H9 (cell line): ENCODE results near the gene FGF22. TPM values are rescaled to one million over a fixed set of nuclear protein-coding genes. Genes with fewer than 3 reads are reported as not detected.
"Not testable (repeated sequence)": the region's sequence is repeated elsewhere in the genome, so short reads cannot be mapped to it uniquely, and the experiment has no call there.

Source experiments
- DNase-seq: peaks from one replicate; pipeline ENCODE4 v3.0.0-alpha.2; 2017
- H2AFZ ChIP-seq: one replicate; pipeline ENCODE4 v1.6.1; 2013; ENCODE audit warnings: mild to moderate bottlenecking, low read length, control low read depth, moderate library complexity
- H2AK5ac ChIP-seq: 2 replicates; pipeline ENCODE4 v1.6.1; 2013; ENCODE audit warnings: low read length, control low read depth, mixed read lengths; ENCODE audit not compliant: insufficient read length
- H2BK120ac ChIP-seq: one replicate; pipeline ENCODE4 v1.6.1; 2013; ENCODE audit warnings: low read depth, mild to moderate bottlenecking, low read length, control low read depth, inconsistent platforms; ENCODE audit not compliant: poor library complexity, severe bottlenecking
- H2BK12ac ChIP-seq: 2 replicates; pipeline ENCODE4 v1.6.1; 2013; ENCODE audit warnings: low read length, control low read depth, mixed read lengths, low read depth; ENCODE audit not compliant: insufficient read length
- H2BK15ac ChIP-seq: 2 replicates; pipeline ENCODE4 v1.6.1; 2013; ENCODE audit warnings: low read depth, low read length, control low read depth
- H2BK20ac ChIP-seq: one replicate; pipeline ENCODE4 v1.6.1; 2013; ENCODE audit warnings: low read depth, mild to moderate bottlenecking, low read length, control low read depth, inconsistent platforms; ENCODE audit not compliant: poor library complexity, severe bottlenecking
- H2BK5ac ChIP-seq: 2 replicates; pipeline ENCODE4 v1.6.1; 2013; ENCODE audit warnings: low read length, control low read depth, mixed read lengths; ENCODE audit not compliant: insufficient read length
- H3K14ac ChIP-seq: 2 replicates; pipeline ENCODE4 v1.6.1; 2013; ENCODE audit warnings: low read length, control low read depth; ENCODE audit not compliant: insufficient read depth
- H3K18ac ChIP-seq: 2 replicates; pipeline ENCODE4 v1.6.1; 2013; ENCODE audit warnings: low read depth, mild to moderate bottlenecking, mixed read lengths, low read length, control low read depth; ENCODE audit not compliant: insufficient read length
- H3K23ac ChIP-seq: 2 replicates; pipeline ENCODE4 v1.6.1; 2013; ENCODE audit warnings: low read length, control low read depth, mixed read lengths, low read depth; ENCODE audit not compliant: insufficient read length
- H3K23me2 ChIP-seq: 2 replicates; pipeline ENCODE4 v1.6.1; 2013; ENCODE audit warnings: low read depth, mild to moderate bottlenecking, mixed read lengths, low read length, control low read depth; ENCODE audit not compliant: insufficient read length, poor library complexity, severe bottlenecking
- H3K27ac ChIP-seq: 2 replicates; pipeline ENCODE4 v1.5.1; 2013; ENCODE audit warnings: low read length, control low read depth, mixed read lengths, low read depth; ENCODE audit not compliant: insufficient read length
- H3K27me3 ChIP-seq: 2 replicates; pipeline ENCODE4 v1.6.1; 2013; ENCODE audit warnings: low read length, control low read depth, inconsistent platforms; ENCODE audit not compliant: insufficient read depth
- H3K4ac ChIP-seq: 2 replicates; pipeline ENCODE4 v1.6.1; 2013; ENCODE audit warnings: low read depth, mild to moderate bottlenecking, control low read depth, inconsistent platforms, low read length, moderate library complexity
- H3K4me1 ChIP-seq: 2 replicates; pipeline ENCODE4 v1.6.1; 2013; ENCODE audit warnings: low read length, control low read depth, inconsistent platforms; ENCODE audit not compliant: insufficient read depth
- H3K4me2 ChIP-seq: 2 replicates; pipeline ENCODE4 v1.6.1; 2013; ENCODE audit warnings: low read length, control low read depth, mixed read lengths; ENCODE audit not compliant: insufficient read length, insufficient read depth
- H3K56ac ChIP-seq: 2 replicates; pipeline ENCODE4 v1.6.1; 2013; ENCODE audit warnings: low read depth, mild to moderate bottlenecking, mixed read lengths, low read length, control low read depth; ENCODE audit not compliant: insufficient read length
- H3K79me1 ChIP-seq: 2 replicates; pipeline ENCODE4 v1.6.1; 2013; ENCODE audit warnings: low read depth, mild to moderate bottlenecking, moderate library complexity, low read length, control low read depth, inconsistent platforms; ENCODE audit not compliant: insufficient read depth, poor library complexity, severe bottlenecking
- H3K79me2 ChIP-seq: 2 replicates; pipeline ENCODE4 v1.6.1; 2013; ENCODE audit warnings: low read length, control low read depth, inconsistent platforms; ENCODE audit not compliant: insufficient read depth
- H3K9ac ChIP-seq: 2 replicates; pipeline ENCODE4 v1.6.1; 2013; ENCODE audit warnings: low read length, control low read depth, mixed read lengths; ENCODE audit not compliant: insufficient read length; ENCODE audit errors: extremely low read depth
- H3K9me3 ChIP-seq: one replicate; pipeline ENCODE4 v1.6.1; 2013; ENCODE audit warnings: low read depth, low read length, inconsistent platforms; ENCODE audit not compliant: control insufficient read depth
- H3T11ph ChIP-seq: one replicate; pipeline ENCODE4 v1.6.1; 2013; ENCODE audit warnings: mild to moderate bottlenecking, low read length, control low read depth, inconsistent platforms
- H4K20me1 ChIP-seq: one replicate; pipeline ENCODE4 v1.6.1; 2013; ENCODE audit not compliant: control insufficient read depth, insufficient read length, insufficient read depth
- H4K5ac ChIP-seq: 2 replicates; pipeline ENCODE4 v1.6.1; 2013; ENCODE audit warnings: low read depth, mild to moderate bottlenecking, mixed read lengths, low read length, control low read depth; ENCODE audit not compliant: insufficient read length
- H4K8ac ChIP-seq: replicated peaks from 2 replicates; pipeline ENCODE4 v1.6.1; 2013; ENCODE audit warnings: low read length, control low read depth, mixed read lengths, low read depth; ENCODE audit not compliant: insufficient read length
- H4K91ac ChIP-seq: 2 replicates; pipeline ENCODE4 v1.6.1; 2013; ENCODE audit warnings: low read depth, mild to moderate bottlenecking, moderate library complexity, mixed read lengths, low read length, control low read depth; ENCODE audit not compliant: insufficient read length
- H3K27ac Mint-ChIP-seq, 3 experiments: 2 replicates in 2 of 3; 3 replicates in 1 of 3; pipeline ENCODE4 v1.8.0; 2020 to 2021; ENCODE audit warnings: mixed read lengths in 3 of 3, mild to moderate bottlenecking in 1 of 3, moderate library complexity in 1 of 3
- H3K27me3 Mint-ChIP-seq: 2 replicates; pipeline ENCODE4 v1.8.0; 2021; ENCODE audit warnings: low read depth, mild to moderate bottlenecking, moderate library complexity, mixed read lengths
- H3K36me3 Mint-ChIP-seq, 3 experiments: 2 replicates in 2 of 3; 3 replicates in 1 of 3; pipeline ENCODE4 v1.8.0; 2020 to 2021; ENCODE audit warnings: low read depth in 3 of 3, mixed read lengths in 3 of 3; ENCODE audit not compliant: insufficient read depth in 1 of 3
- H3K4me1 Mint-ChIP-seq, 2 experiments: 2 replicates each; pipeline ENCODE4 v1.8.0; 2020; ENCODE audit warnings: mixed read lengths in 2 of 2
- H3K4me3 Mint-ChIP-seq, 2 experiments: 2 replicates in 1 of 2; 3 replicates in 1 of 2; pipeline ENCODE4 v1.8.0; 2020 to 2021; ENCODE audit warnings: mild to moderate bottlenecking in 2 of 2, mixed read lengths in 2 of 2, moderate library complexity in 1 of 2
- H3K9me3 Mint-ChIP-seq, 2 experiments: 2 replicates in 1 of 2; 3 replicates in 1 of 2; pipeline ENCODE4 v1.8.0; 2020; ENCODE audit warnings: mild to moderate bottlenecking in 2 of 2, mixed read lengths in 2 of 2, moderate library complexity in 1 of 2
- WGBS: extraction: QIAGEN DNeasy Blood & Tissue Kit; methylation state at CpG from one replicate; pipeline ENCODE4 v1.1.7; 2013; ENCODE audit warnings: missing lambda C conversion rate, low lambda C conversion rate, mixed read lengths; ENCODE audit not compliant: insufficient read length; ENCODE audit errors: extremely low coverage; 5-methylcytosine and 5-hydroxymethylcytosine counted together
- total RNA-seq: library from RNA; stranded (reverse); gene quantifications from 2 replicates; pipeline ENCODE4 v1.2.1, GENCODE V29; 2021

Gene FGF22
- total RNA-seq, 1 experiment from 2014 or later, result 0.72 TPM

- H3K4me1 Mint-ChIP-seq, H4K8ac ChIP-seq, H3K18ac ChIP-seq, H3K4me3 Mint-ChIP-seq, H3T11ph ChIP-seq, H3K4ac ChIP-seq, H4K5ac ChIP-seq, H2BK120ac ChIP-seq, H2BK5ac ChIP-seq, H4K91ac ChIP-seq, H3K4me2 ChIP-seq, H3K23ac ChIP-seq, H3K4me1 ChIP-seq, H3K9me3 ChIP-seq, H2BK15ac ChIP-seq, H2BK20ac ChIP-seq, H3K56ac ChIP-seq, H3K23me2 ChIP-seq, H3K27ac ChIP-seq, H3K27ac Mint-ChIP-seq, H3K9ac ChIP-seq, H3K79me2 ChIP-seq, DNase-seq, H4K20me1 ChIP-seq, H2BK12ac ChIP-seq, H3K27me3 ChIP-seq, H2AFZ ChIP-seq, H3K36me3 Mint-ChIP-seq, H3K79me1 ChIP-seq, H2AK5ac ChIP-seq, H3K14ac ChIP-seq: not testable (repeated sequence)
- peaks cover 46% of the 10 kb centered on the region for H3K27me3 Mint-ChIP-seq
- H3K9me3 Mint-ChIP-seq, result peaks cover 10 to 14% of the 10 kb centered on the region in 2 experiments
- no CpG with 5 or more reads among the region's 12 CpGs for WGBS
These were observed 29.2 kb downstream of the FGF22 start for GRCh38 chr19:668675-669434.
